Lung (tissue), 12 donors: ENCODE results near the gene DOK6. TPM values are rescaled to one million over a fixed set of nuclear protein-coding genes. Genes with fewer than 3 reads are reported as not detected.

Experiments
- ATAC-seq: fragments of 200-7000 bp; cut with Tn5 transposase; one replicate; pipeline ENCODE4 v1.9.1; 2020; ENCODE audit warnings: moderate number of reproducible peaks; ENCODE audit not compliant: insufficient read depth, low FRiP score
- DNase-seq, 3 donors: peaks; one replicate each; pipeline ENCODE4 v3.0.0-alpha.2; 2013 to 2017
- H3K27ac ChIP-seq, 2 donors: one replicate each; pipeline ENCODE4 v1.5.1; 2013; ENCODE audit warnings: mild to moderate bottlenecking in 2 of 2, moderate library complexity in 2 of 2, control low read depth in 1 of 2, inconsistent platforms in 1 of 2, low read depth in 1 of 2, low read length in 1 of 2
- H3K27me3 ChIP-seq, 3 donors: one replicate each; pipeline ENCODE4 v1.5.1; 2013; ENCODE audit warnings: low read length in 2 of 3; ENCODE audit not compliant: control insufficient read depth in 3 of 3, insufficient read depth in 3 of 3
- H3K36me3 ChIP-seq, 4 donors: one replicate each; pipeline ENCODE4 v1.5.1; 2013; ENCODE audit warnings: low read length in 4 of 4, mild to moderate bottlenecking in 1 of 4, moderate library complexity in 1 of 4; ENCODE audit not compliant: control insufficient read depth in 4 of 4, insufficient read depth in 4 of 4
- H3K4me1 ChIP-seq, 5 donors: one replicate each; pipeline ENCODE4 v1.5.1; 2013; ENCODE audit warnings: low read length in 5 of 5, mild to moderate bottlenecking in 2 of 5, moderate library complexity in 1 of 5; ENCODE audit not compliant: control insufficient read depth in 5 of 5, insufficient read depth in 5 of 5
- H3K4me3 ChIP-seq: one replicate; pipeline ENCODE4 v1.5.1; 2013; ENCODE audit warnings: mild to moderate bottlenecking, control low read depth, moderate library complexity
- H3K9ac ChIP-seq, 2 donors: one replicate each; pipeline ENCODE4 v1.5.1; 2013; ENCODE audit warnings: low read length in 2 of 2, control low read depth in 1 of 2; ENCODE audit not compliant: insufficient read depth in 1 of 2
- H3K9me3 ChIP-seq, 4 donors: one replicate each; pipeline ENCODE4 v1.5.1; 2013; ENCODE audit warnings: low read length in 3 of 4, mild to moderate bottlenecking in 1 of 4, moderate library complexity in 1 of 4; ENCODE audit not compliant: control insufficient read depth in 4 of 4, insufficient read depth in 3 of 4
- CTCF ChIP-seq: IDR thresholded peaks from 2 replicates; pipeline ENCODE4 v1.5.1; 2012; ENCODE audit warnings: mild to moderate bottlenecking; ENCODE audit errors: control extremely low read depth, extremely low read depth
- WGBS, 2 donors: extraction: QIAGEN DNeasy Blood & Tissue Kit; methylation state at CpG; one replicate each; pipeline ENCODE4 v1.1.7; 2013; 5-methylcytosine and 5-hydroxymethylcytosine counted together
- polyA plus RNA-seq, 2 donors: library from polyadenylated mRNA; stranded (reverse); fragments of 200-250 nt; gene quantifications; one replicate each; pipeline ENCODE4 v1.2.1, GENCODE V29; 2013
- total RNA-seq, 2 donors: library from RNA; depleted of rRNA in 1 of 2; stranded (reverse); fragments of >200 nt in 1 of 2; gene quantifications; one replicate each; pipeline ENCODE4 v1.2.1, GENCODE V29; 2014 to 2021
- donor health status: control.
- donor health status: control.
- donor health status: Bipolar disorder and iron deficiency.
- donor health status: healthy.
- donor health status: DM: yes; HTN: yes; CAD: no.

Gene DOK6
- total and polyA plus RNA-seq, 4 donors: 0.61 to 21.3 (median 2.7) TPM

- H3K4me3 ChIP-seq: no peak overlapping the region
- no peak overlapping the region for H3K27ac ChIP-seq
- 96 to 97% methylated on average over 3 of the region's 3 CpGs for WGBS, 2 donors
- DNase-seq: no peak
- no peaks in the 10 kb centered on the region for H3K9me3 ChIP-seq
- no peak for ATAC-seq
- H3K4me1 ChIP-seq: peaks cover 0 to 7% (median 0%) of the 10 kb centered on the region in 5 donors
- no peak overlapping the region for H3K9ac ChIP-seq
- H3K36me3 ChIP-seq: no peaks in the 10 kb centered on the region
- H3K27me3 ChIP-seq: no peaks in the 10 kb centered on the region
- no peak for TF ChIP-seq CTCF
Observed at GRCh38 chr18:69880083-69880482, 479.4 kb downstream of the DOK6 start.

GRCh38 chr18:69882965-69883668 lies 482.4 kb downstream of the DOK6 start:
- Histone ChIP-seq H3K36me3 (no peaks in the 10 kb centered on the region), H3K27ac (no peak overlapping the region), H3K27me3 (no peaks in the 10 kb centered on the region), H3K9ac (no peak overlapping the region), H3K4me3 (no peak overlapping the region), H3K4me1 (peaks cover 0 to 7% (median 0%) of the 10 kb centered on the region in 5 donors), H3K9me3 (no peaks in the 10 kb centered on the region)
- TF ChIP-seq CTCF: no peak
- ATAC-seq (no peak), DNase-seq (peak in 1 of 3 donors; percentile 29)
- 87 to 90% methylated on average over 6 of the region's 6 CpGs for WGBS, 2 donors

GRCh38 chr18:69883781-69884180 lies 483.1 kb downstream of the DOK6 start:
- 57 to 62% methylated on average over 3 of the region's 3 CpGs for WGBS, 2 donors
- peaks cover 0 to 7% (median 0%) of the 10 kb centered on the region in 5 donors for H3K4me1 ChIP-seq
- H3K9ac ChIP-seq: no peak overlapping the region
- ATAC-seq: no peak
- H3K27me3 ChIP-seq: no peaks in the 10 kb centered on the region
- DNase-seq: no peak
- no peak overlapping the region for H3K27ac ChIP-seq
- no peaks in the 10 kb centered on the region for H3K36me3 ChIP-seq
- no peak overlapping the region for H3K4me3 ChIP-seq
- TF ChIP-seq CTCF: no peak
- no peaks in the 10 kb centered on the region for H3K9me3 ChIP-seq
